Omental fat pad (tissue), 4 donors: Measurements from ENCODE around the gene VPS72. TPM values are rescaled to one million over a fixed set of nuclear protein-coding genes. Genes with fewer than 3 reads are reported as not detected.

Experiments
- ATAC-seq: fragments of 150-250 bp; one replicate; pipeline ENCODE4 v1.9.1; 2016; ENCODE audit warnings: mild to moderate bottlenecking, moderate library complexity; ENCODE audit not compliant: low FRiP score
- DNase-seq: peaks from one replicate; pipeline ENCODE4 v3.0.0-alpha.2; 2019; ENCODE audit warnings: low spot score
- total RNA-seq, 4 donors: library from RNA; depleted of rRNA; stranded (reverse); fragments of >200 nt; gene quantifications; one replicate each; pipeline ENCODE4 v1.1.0, GENCODE V29; 2016
- TF ChIP-seq, protein P1 (sequence below), 3 donors: fragments of 450-650 bp; IDR thresholded peaks; one replicate each; pipeline ENCODE4 v1.5.1; 2016 to 2017; ENCODE audit warnings: antibody characterized with exemption in 3 of 3, mild to moderate bottlenecking in 3 of 3, moderate library complexity in 2 of 3

VPS72 gene
- total RNA-seq, 4 donors from 2014 or later: 24.0 to 26.1 (median 24.6) TPM

DNA sequence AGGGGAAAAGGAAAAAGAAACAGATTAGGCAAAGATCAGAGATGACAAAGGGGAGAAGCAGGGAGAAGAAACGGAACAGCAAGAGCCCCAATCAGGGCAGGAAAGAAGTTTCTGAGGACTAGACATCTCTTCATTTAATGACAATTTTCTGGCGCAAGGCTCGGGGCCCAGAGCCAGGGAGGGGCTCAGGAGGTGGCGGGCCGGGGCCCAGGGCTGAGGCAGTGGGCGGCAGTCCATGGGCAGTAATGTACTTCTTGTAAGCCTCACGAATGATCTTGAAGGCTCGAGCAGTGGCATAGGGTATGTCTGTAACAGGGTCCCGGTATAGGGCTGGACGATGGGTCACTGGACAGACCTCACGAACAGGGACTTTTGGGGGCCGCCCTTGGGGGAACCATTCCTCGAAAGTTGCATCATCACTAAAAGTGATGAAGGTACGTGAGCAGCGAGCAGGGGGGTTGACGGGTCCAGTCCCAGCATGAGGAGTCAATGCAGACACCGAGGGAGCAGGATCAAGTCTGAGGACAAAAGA lies 13.4 kb downstream of the VPS72 start:
- TF ChIP-seq, protein P1, sequence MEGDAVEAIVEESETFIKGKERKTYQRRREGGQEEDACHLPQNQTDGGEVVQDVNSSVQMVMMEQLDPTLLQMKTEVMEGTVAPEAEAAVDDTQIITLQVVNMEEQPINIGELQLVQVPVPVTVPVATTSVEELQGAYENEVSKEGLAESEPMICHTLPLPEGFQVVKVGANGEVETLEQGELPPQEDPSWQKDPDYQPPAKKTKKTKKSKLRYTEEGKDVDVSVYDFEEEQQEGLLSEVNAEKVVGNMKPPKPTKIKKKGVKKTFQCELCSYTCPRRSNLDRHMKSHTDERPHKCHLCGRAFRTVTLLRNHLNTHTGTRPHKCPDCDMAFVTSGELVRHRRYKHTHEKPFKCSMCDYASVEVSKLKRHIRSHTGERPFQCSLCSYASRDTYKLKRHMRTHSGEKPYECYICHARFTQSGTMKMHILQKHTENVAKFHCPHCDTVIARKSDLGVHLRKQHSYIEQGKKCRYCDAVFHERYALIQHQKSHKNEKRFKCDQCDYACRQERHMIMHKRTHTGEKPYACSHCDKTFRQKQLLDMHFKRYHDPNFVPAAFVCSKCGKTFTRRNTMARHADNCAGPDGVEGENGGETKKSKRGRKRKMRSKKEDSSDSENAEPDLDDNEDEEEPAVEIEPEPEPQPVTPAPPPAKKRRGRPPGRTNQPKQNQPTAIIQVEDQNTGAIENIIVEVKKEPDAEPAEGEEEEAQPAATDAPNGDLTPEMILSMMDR (IDR thresholded peaks at IDR 0.05): no peak
- ATAC-seq (no peak), DNase-seq (no peak)

DNA sequence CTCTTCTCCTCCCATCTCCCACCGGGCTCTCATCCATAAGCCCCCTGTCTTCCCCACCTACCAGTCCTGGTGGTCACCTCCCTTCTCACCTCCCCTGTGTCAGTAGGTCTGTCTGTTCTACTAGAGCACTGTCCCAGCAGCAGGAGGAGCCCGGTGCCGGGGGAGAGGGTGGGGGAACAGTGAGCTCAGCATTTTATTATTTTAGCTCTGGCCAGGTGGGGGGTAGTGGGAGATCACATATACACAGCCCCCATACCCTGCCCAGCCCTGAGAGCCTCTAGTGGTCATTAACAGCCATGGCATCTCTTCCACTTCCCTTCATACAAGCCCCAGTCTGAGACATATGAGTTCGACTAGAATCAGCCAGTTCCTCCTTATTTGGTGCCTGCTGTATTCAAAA lies 14.1 kb downstream of the VPS72 start, which contains the start of gene TMOD4:
TMOD4 (minus strand) TSS at position 119 of the 400 bp plus-strand sequence. CDS start 1,106 bp downstream, outside the sequence.
- DNase-seq: no peak
- TF ChIP-seq, protein P1 (IDR thresholded peaks at IDR 0.05): no peak
- ATAC-seq: no peak

- TF ChIP-seq, protein P1 (IDR thresholded peaks at IDR 0.05): no peak
- no peak for DNase-seq
- ATAC-seq: no peak
These were observed 14.8 kb downstream of the VPS72 start for GRCh38 chr1:151175041-151175741.

DNA sequence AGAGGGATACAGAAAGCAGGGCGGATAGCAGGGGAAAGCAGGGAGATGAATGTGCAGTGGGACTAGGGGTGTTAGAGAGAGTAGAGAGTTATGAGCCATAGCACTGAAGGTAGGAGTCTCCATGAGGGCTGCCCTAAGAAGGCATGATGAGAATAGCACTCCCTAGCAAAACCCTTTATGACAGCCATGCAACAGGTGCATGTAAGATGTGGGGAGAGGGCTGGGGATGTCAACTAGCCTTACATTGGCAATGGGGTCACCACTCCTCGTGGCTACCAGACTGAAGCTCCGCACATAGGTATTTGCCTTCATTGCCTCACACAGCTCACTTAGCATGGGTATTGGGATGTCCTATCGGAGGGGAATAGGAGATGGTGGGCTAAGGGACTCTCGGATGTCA lies 18.8 kb downstream of the VPS72 start:
- no peak for ATAC-seq
- TF ChIP-seq, protein P1 (IDR thresholded peaks at IDR 0.05): no peak
- no peak for DNase-seq

- DNase-seq: no peak
- TF ChIP-seq, protein P1 (IDR thresholded peaks at IDR 0.05): no peak
- ATAC-seq: no peak
These were observed 22.9 kb downstream of the VPS72 start for GRCh38 chr1:151167116-151167515.

DNA sequence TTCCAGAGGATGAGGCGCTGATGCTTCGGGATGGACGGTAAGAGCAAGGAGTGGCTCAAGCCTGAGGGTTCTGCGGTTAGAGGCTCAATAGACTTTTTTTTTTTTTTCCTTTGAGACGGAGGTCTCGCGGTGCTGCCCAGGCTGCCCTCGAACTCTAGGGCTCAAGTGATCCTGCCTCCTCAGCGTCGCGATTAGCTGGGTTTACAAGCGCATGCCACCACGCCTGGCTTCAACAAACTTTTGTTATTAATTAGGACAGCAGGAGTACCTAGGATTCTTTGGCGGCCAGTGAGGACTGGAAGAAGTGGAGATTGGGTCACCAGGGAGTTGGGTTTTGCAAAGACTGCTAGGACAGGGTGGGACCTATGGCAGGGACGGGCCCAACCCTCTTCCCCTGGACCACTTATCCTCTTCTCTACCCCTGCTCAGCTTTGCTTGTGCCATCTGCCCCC lies 23.5 kb downstream of the VPS72 start:
- DNase-seq: no peak
- TF ChIP-seq, protein P1 (IDR thresholded peaks at IDR 0.05): no peak
- no peak for ATAC-seq
